Activated T-cell treated with anti-CD3 and anti-CD28 coated beads for 1 hour (primary cell): Measurements from ENCODE around the gene MARCO.
"Not testable (repeated sequence)": the region's sequence is repeated elsewhere in the genome, so short reads cannot be mapped to it uniquely, and the experiment has no call there.

Experiments
- DNase-seq: peaks from one replicate; pipeline ENCODE4 v3.0.0-alpha.2; 2020; ENCODE audit warnings: low read depth

The MARCO gene

GRCh38 chr2:118974103-118974993 lies 32.4 kb downstream of the MARCO start:
- no peak for DNase-seq

DNA sequence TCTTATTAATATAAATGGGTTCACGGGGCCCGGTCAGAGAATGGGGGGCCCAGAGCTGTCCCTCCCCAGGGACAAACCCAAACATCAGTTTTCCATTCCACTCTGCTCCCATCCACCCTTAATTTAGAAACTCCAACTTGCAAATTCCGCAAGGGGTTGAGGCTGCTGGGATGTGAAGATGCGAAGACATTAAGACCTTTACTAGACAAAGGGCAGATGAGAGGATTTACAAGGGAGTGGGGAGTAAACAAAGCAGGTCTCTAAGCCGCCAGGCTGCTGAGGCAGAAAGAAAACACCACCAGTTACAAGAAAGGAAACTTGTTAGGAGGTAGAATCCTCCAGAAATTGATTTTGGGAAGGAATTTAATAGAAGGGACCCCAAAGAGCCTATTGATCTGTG lies 33.1 kb downstream of the MARCO start:
- no peak for DNase-seq

- DNase-seq, result no peak
These were observed 36.1 kb downstream of the MARCO start for GRCh38 chr2:118978064-118978463.

DNA sequence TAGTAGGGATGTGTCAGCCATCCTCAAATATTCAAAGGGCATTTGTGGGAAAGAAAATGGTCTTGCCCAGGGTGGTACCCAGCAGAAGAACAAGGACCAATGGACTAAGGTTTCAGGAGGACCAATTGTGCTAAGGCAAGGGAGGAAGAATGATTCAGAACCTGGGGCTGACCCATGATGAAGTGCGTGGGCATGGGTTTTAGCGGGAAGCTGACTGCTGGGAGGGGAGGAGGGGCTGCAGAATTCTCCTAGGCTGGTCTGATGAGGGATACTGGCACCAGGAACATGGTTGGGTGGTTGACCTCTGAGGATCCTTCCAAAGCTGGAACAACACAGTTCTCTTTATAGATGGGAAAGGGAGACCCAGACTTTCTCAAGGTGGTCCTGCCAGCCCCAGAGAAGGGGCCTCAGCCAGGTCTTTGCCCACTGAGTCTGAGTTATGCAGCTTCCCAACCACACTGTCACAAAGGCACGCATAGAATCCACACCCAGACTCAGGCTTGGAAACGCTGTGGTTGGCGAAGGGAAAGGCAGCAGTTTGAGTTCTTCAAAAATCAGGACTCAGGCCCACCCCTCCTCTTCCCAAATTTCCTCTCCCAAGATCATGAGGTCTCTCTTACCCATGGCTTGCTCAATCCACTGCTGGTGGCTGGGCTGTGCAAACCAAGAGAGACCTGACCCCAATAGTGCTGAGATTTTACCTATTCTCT lies 37.3 kb downstream of the MARCO start:
- DNase-seq, result no peak

DNA sequence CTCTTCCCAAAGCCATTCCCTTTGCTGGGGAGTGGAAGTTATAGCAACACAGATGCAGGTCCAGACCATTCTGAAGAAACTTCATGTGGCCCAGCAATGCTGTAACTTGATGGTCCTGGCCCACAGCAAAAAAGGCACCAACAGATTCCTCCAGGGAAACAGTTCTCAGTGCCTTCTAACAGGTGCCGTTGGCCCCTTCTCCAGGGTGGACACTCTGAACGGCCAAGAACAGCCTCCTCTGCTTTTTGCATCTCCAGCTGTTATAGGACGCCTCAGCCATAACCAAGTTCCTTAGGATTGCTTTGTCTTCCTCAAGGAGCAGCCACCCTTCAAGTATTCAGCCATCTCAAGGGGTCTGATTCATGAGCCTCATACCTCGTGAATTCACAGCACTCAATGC lies 38.0 kb downstream of the MARCO start:
- no peak for DNase-seq

GRCh38 chr2:118980573-118980972 lies 38.6 kb downstream of the MARCO start:
- no peak for DNase-seq

DNA sequence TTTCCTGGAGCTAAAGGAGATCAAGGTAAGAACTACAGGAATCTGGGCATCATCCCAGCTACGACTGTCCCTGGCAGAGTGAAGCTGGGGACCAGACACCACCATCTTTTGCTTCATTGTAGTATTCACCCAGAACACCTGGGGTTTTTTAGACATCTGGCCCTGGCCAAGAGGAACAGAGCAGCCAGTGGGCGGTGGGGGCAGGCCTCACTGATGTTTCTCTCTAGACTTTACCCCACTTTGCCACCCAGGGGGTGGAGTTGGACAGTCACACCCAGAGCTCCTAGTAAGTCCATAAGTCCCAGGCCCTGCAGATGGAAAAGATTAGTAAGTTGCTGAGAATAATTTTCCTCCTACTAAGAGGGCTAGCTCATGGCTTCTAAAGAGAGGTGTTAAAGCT lies 39.6 kb downstream of the MARCO start:
- no peak for DNase-seq

- no peak for DNase-seq
These were observed 40.0 kb downstream of the MARCO start for GRCh38 chr2:118982039-118982438.

- no peak for DNase-seq
These were observed 41.1 kb downstream of the MARCO start for GRCh38 chr2:118983133-118983532.

DNA sequence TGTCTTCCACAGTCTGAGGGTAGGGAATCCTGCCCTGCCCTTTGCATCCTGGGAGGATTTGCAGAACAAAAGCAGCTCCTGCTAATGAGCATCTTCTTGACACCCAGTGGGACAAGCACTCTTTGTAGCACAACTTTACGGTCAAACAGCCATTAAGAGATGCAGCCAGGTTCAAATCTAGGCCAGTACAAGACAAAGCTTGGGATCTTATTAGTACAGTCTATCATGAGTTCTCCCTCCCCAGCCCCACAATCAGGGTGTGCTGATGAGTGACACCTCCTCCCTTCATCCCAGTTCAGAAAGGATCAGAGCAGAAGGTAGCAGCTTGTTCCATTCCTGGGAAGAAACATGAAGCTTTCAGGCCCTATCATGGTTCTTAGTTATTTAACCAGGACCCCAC lies 41.9 kb downstream of the MARCO start:
- DNase-seq, result no peak

- no peak for DNase-seq
These were observed 44.7 kb downstream of the MARCO start for GRCh38 chr2:118986738-118987137.

- no peak for DNase-seq
These were observed 45.9 kb downstream of the MARCO start for GRCh38 chr2:118987886-118988285.

DNA sequence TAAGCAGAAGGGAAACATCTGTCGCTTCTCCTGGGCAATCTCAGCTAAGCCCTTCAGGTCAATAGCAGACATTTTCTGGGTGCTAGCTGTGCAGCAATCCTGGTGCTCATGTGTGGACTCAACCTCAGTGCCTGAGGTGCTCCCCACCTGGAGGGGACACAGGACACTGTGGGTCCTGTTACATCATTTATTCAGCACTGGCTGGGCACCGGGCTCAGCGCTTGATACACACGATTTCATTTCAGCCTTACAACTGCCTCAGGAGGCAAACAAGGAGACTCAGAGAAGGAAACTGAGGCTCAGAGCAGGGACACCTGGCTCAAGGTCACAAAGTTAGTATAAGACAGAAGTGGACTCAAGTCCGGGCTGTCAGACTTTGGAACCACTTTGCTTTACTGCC lies 46.7 kb downstream of the MARCO start:
- no peak for DNase-seq

DNA sequence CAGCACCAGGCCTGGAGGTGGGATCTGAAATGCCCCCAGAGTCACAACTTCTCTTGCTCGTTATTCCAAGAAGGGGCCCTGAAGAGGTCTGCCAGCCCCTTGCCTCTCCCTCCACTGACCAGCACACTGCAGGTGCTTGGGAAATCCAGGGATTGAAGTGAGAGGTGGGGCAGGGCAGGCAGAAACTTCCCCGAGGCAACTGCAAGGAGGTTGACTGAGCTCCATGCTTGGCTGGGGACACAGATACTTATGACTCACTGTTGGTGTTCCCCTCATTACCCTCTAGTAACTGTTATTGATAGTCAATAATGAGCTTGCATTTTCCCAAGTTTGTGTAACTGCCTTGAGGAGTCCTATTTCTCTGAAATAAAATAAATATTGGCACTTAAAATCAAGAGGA lies 47.5 kb downstream of the MARCO start:
- no peak for DNase-seq

DNA sequence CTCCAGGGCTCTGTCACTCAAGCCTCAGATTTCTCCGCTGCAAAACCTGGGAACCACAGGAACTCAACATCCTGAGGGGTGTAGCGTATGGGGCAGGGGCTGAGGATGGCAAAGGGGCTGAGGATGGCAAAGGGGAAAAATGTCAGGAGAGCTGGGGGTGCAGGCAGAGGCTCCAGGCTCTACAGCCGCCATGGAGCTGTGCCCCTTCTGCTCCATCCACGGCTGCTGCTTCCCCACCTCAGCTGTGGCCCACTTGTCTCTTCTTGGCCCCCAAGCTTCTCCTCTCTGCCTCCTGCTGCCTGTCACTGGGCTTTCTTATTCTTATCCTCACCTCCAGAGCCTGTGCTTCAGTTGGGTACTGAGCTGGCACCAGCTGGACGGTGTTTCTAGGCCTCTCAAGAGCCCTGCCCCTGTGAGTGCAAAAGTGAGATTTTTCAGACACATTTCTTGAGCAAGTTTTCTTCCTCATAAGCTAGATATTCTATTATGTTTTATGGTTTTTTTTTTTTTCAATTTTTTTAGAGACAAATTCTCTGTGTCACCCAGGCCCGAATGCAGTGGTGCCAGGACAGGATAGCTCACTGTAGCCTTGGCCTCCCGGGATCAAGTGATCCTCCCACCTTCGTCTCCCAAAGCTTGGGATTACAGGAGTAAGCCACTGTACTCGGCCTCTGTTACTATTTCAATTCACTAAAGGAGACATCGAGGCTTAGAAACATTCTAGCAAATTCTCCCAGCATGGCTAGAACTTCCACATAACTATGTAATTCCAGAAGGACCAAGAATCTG lies 49.0 kb downstream of the MARCO start:
- no peak for DNase-seq

GRCh38 chr2:118991554-118991953 lies 49.6 kb downstream of the MARCO start:
- DNase-seq, result no peak

GRCh38 chr2:118992740-118993391 lies 50.9 kb downstream of the MARCO start:
- DNase-seq, result no peak

GRCh38 chr2:118993392-118993752 lies 51.4 kb downstream of the MARCO start:
- no peak for DNase-seq

GRCh38 chr2:118994172-118994700 lies 52.2 kb downstream of the MARCO start:
- DNase-seq, result no peak

- no peak for DNase-seq
These were observed 52.8 kb downstream of the MARCO start for GRCh38 chr2:118994778-118995177.

DNA sequence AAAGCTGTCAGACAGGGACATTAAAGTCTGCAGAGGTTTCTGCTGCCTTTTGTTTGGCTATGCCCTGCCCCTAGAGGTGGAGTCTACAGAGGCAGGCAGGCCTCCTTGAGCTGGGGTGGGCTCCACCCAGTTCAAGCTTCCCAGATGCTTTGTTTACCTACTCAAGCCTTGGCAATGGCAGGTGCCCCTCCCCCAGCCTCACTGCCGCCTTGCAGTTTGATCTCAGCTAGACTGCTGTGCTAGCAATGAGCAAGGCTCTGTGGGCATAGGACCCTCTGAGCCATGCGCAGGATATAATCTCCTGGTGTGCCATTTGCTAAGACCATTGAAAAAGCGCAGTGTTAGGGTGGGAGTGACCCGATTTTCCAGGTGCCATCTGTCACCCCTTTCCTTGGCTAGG lies 61.9 kb downstream of the MARCO start:
- not testable (repeated sequence) for DNase-seq

DNA sequence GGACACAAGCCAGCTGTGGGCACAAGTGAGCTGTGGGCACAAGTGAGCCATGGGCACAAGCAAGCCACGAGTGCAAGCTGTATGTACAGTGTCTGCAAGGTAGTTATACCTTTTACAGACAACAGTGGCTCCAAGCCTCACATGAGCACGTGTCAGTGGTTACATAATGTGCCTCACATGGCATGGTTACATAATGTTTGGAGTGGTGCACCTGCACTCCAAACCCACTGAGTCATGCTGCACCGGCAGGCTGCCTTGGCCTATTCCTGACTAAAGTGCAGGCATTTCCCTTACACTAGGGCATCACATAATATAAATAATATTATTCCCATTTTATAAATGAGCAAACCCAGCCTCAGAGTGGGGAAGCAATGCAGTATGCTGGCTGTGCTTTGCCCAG lies 62.6 kb downstream of the MARCO start:
- DNase-seq, result no peak
